SU-DHL-6 (cell line): ENCODE results near the gene CHCHD3.

Source experiments
- CTCF ChIP-seq: fragments of 200-600 bp; sonication (generic); IDR thresholded peaks from one replicate; pipeline ENCODE4 v1.5.1; 2017; ENCODE audit warnings: antibody characterized with exemption, mild to moderate bottlenecking, low read length, moderate library complexity; ENCODE audit not compliant: insufficient read depth, poor library complexity, severe bottlenecking
- EZH2phosphoT487 ChIP-seq: fragments of 200-600 bp; sonication (generic), shearing (Covaris generic); conservative IDR thresholded peaks from 2 replicates; pipeline ENCODE4 v1.6.1; 2018; ENCODE audit warnings: mild to moderate bottlenecking, antibody characterized with exemption, low read length, moderate library complexity, mixed read lengths

- TF ChIP-seq EZH2phosphoT487 (no peak), CTCF (no peak)
These were observed 88.4 kb downstream of the CHCHD3 start for GRCh38 chr7:132993377-132994013.
